ENCODE data around the gene PTPRM.
A peak's percentile ranks its signal among the peaks of the same experiment; 100 is the strongest.

The PTPRM gene

DNA sequence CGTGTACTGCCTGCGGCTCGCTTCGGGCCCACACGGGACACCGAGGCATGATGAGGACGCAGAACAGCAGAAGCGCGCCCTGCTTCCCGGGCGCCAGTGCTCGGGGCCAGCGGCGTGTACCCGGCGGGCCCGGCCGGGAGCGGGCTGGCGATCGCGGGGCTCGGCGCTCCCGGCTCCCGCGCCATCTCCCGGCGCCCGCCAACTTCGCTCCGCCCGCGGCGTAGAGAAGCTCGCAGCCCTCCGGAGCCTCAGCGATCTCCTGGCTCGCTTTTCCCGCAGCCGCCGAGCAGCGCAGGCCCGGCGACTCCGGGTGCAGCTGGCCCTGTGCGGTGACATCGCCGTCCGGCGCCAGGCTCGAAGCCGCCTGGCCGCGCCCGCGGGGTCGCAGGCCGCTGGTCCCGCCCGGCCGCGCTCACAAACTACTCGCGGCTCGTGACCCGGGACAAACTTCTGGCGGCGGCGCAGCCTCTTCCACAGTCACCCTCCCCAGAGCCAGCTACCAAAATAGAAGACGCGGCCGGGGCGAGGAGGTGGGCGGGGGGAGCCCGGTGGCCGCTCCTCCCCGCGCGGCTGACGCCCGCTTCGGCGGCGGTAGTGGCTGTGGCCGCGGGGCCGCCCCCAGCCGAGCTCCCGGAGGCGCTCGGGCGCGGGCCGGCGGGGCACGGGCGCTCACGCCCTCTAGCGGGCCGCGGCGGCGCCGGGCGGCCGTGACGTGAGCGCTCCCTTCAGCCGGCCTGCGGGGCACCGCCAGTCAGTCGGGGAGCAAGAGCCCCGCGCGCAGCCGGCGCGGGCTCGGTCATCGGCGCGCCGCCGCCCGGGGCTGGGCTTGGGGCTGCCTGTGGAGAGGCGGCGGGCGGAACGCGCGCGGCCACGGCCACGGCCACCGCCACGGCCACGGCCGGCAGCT is at the start of gene PTPRM:
Gene PTPRM, plus strand, starts transcription at position 750 of the 907 bp plus-strand sequence. CDS start 503 bp downstream, outside the sequence.
- DNase-seq, result peak; percentile 81

DNA sequence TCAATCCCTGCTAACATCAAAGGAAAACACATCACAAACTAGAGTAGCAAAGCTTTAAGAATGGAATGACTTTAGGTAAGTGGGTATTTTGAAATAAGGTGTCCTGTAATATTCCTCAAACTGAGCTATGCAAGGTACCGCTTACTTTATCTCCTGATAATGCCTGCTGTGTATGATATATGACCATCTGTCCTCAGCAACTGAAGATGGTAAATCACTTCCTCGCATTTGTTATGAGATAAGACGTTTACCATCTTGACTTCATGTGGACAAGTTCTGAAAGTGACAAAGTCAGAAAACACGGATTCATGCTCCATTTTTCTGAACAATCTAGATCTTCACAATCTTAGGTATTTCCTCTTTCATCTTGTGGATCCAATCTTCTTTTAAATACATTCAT is 49.3 kb upstream of the PTPRM start:
- DNase-seq, result no peak

DNA sequence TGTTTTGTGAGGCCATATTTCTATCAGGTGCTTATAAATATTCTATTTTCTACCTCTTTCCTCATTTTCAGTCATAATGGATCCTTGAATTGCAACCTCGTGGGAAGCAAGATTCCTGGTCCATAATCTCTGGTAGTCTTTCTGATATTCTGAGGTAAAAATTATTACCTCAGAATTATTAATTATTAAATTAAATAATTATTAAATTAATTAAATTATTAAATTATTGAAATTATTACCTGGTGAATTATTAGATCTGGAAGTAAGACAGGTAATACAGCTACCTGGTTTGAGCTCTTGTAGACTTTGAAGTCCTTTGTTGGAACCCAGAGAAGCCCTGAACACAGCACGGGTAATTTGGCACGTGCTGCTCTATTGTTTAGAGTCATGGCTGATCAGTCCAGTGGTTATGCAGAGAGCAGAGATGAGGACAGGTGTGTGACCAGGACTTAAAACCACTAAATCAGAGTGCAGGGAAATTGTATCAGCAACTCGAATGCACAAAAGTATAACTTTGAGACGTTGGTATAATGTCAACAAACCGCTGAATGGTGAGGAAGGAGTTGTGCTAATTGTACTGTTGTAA is 46.8 kb upstream of the PTPRM start:
- no peak for DNase-seq

DNA sequence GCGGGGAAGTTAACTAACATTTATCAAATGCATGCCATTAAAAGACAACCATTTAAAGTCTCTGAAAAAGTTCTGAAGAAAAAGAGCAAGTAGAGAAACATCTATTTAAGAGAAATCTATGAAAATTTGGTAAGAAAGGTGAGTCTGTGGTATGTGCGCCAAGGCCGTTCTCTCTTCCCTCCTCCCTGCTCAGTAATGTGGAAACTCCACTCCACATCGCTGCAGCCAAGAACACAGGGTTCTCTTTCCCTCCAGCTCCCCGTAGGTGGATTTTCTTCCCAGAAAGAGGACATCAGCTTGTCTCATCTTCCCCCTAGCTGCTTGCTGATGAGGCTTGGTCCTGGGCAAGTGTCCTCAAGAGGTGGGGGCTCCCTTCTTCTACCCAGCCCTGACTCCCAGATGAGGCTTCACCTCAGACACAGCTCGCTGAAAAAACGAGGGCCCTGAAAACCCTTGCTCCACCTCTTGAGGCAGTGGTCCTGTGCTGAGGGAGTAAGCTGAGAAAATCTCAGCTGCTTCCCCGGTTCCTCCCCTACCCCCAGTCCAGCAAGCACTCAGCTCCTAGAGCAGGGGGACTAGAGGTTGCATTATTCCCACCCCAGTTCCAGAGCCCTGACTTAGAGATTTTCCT is 45.8 kb upstream of the PTPRM start:
- no peak for DNase-seq

DNA sequence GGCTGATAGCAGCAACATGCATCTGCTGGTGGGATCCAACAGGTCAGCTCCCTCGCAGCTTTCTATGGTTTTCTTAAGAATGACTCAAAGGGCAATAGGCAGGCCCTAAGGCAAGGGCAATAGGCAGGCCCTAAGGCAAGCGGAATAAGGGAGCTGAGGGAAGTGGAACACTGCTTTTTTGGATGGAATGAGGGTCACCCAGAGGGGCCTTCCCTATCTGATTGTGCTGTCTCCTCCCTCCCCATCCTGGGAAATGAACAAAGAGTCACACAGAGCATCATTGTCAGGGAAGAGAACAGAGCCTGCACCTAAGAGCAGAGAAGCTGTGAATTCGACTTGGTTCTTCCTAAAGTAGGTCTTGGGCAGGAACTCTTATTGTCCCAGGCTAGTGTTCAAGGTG is 43.3 kb upstream of the PTPRM start:
- DNase-seq, result no peak

DNA sequence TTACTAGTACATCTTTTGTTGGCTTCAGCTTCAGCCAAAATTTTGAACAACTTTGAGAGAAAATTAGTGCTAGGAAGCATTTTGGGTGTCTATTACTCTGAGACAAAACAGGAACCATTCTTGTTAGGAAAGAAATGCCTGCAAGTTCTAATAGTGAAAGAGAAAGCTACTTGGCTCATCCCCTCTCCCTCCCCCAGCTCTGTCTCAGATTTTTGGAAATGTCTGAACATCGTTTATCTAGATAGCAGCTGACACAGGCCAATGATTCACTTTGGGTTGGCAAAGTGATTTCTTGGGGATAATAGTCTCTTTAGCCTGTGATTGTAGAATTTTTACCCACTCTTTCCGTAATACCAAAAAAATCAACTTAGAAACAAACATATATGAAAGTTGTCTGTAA is 42.3 kb upstream of the PTPRM start:
- no peak for DNase-seq

DNA sequence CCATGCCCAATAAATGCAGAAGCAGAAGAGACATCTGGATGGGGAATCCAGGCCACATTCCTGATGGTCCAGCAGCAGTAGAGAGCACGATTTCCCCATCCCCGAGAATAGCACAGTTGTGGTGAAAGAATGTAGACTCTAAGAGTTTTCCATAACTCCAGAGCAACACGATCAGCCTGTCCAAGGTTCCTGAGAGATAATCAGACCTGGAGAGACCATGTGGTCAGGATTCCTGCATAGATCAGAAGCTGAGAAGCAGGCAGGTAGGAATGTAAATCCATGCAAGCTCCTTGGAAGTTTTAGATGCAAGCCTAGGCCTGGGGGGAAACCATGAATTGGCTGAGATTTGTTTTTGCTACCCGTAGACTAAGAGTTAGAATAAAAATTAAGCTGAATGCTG is 34.2 kb upstream of the PTPRM start:
- DNase-seq, result no peak

DNA sequence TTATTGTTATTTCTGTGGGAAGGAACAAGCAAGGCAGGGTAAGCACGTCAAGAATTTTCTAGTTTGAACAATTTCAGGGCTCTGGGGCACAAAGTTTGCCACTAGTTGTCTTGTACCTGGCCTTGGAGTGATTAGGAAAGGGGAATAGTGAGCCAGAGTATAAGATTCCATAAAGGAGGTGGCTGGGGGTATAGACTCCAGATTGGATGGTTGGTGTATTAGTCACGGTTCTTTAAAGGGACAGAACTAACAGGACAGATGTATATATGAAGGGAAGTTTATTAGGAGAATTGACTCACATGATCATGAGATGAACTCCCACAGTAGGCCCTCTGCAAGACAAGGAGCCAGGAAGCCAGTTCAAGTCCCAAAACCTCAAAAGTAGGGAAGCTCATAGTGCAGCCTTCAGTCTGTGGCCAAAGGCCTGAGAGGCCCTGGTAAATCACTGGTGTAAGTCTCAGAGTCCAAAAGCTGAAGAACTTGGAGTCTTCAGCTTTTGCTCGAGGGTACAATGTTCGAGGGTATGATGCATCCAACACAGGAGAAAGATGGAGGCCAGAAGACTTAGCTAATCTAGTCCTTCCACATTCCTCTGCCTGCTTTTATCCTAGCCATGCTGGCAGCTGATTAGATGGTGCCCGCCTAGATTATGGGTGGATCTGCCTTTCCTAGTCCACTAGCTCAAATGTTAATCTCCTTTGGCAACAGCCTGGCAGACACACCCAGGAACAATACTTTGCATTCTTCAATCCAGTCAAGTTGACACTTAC is 31.5 kb upstream of the PTPRM start:
- peak; percentile 36 for DNase-seq

DNA sequence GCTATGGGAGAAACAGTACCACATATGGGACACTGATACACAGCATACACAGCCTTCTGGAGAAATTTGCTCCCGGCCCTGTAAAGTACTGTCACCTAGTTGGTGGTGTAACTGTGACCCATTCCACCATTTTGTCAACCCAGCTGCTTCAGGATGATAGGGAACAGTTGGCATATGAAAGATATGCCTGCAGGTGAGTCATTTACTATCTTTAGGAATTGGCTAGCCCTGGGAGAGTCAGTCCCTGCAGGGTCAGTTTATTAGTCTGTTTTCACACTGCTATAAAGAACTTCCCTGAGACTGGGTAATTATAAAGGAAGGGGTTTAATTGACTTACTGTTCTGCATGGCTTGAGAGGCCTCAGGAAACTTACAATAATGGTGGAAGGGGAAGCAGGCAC is 30.0 kb upstream of the PTPRM start:
- DNase-seq, result no peak

DNA sequence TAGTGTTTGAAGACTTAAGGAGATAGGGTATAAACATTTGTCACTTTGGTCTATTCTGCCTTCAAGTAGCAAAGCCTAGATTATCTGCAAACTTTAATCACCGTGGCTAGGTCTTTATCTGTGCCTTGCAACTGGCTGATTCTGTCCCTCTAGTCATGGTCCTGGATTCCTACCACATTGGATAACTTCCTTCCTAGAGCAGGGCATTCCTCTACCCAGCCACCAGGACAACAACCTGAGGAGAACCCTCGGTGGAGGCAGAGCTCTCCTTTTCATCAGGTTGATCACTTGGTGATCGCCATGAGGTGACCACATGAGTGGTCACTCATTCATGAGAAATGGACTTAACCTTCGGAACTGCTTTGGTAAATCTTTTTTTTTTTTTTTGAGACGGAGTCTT is 25.3 kb upstream of the PTPRM start:
- no peak for DNase-seq

DNA sequence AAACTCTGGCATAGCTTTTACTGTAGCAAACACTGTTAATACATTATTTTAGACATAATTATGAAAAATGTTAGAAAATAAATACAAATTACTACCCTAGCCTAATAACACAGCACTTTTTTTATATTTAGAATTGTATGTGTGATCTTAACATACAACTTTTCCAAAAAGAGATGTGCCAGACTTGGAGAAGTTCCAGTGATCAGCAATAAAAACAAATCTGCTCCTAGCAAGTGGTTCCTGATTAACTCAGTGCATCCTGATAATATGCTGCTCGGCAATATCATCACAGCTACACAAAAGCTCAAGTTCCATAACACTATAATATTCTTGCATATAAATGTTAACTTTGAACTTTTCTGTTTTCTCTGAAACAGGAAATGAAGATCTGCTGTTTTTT is 22.4 kb upstream of the PTPRM start:
- no peak for DNase-seq

DNA sequence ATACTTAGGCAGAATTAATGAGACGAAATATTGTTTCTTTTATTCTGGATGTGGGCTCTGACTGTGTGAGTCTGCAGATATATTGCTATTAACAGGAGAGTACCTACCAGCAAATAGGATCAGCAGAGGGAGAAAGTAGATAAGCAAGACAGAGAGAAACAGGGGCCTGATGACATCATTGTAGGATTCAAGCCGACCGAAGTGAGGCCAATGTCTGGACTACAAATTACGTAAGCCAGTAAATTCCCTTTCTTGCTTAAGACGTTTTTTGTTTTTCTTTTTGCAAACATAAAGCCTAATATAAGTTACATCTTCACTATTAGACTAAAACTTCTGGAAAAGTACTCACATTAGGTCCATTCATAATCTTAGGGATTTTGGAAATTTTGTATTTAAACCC is 21.4 kb upstream of the PTPRM start:
- DNase-seq, result no peak

DNA sequence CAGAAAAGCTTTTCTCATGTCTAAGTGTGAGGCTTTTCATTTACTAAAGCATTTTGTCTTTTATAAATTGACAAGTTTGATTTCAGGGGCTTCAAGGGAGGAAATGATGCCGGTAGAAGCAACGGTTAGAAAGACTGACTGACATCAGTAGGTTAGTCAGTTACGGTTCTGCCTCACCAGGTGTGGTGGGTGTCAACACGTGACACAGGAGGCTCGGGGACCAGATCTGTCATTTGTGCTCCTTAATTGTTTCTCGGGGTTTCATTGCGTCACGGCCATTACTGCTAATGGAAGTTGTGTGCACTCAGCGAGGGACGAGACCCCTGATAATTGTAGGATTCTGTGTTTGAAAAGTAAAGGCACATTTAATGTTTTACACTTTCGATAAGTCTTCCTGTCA is 18.9 kb upstream of the PTPRM start:
- no peak for DNase-seq

DNA sequence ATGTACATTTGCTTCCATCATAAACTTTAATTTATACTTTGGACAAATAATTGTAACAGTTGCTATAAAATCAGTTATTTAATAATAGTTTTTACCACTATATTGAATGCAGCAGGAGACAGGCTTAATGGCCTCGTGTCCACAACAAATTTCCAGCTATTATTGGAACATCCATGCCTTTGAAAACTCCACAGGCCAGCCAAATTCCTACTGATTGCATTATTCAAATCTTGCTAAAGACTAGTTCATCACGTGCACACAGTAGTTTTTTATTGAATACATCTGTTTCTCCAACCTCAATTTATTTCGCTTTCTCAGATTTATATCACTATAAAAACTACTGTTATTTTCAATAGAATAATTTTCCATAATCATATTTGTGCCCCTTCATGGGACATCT is 18.4 kb upstream of the PTPRM start:
- DNase-seq, result no peak

DNA sequence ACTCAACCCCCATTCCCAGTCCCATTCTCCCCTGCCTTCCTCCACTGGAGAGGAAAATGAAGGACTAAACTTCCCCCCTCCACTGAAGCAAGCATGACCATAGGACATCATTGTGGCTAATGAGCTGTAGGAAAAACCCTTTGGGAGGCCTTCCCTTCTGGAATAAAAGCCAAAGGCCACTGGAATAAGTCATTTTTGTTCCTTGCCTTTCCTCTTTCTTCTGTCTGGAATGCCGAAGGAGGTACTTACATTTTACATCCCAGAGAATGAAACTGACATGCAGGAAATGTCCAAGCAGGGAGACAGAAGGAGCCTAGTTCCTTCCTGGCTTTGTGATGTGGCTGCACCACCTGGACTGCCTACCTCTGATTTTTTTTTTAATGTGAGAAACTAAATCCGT is 9.1 kb upstream of the PTPRM start:
- DNase-seq, result no peak

DNA sequence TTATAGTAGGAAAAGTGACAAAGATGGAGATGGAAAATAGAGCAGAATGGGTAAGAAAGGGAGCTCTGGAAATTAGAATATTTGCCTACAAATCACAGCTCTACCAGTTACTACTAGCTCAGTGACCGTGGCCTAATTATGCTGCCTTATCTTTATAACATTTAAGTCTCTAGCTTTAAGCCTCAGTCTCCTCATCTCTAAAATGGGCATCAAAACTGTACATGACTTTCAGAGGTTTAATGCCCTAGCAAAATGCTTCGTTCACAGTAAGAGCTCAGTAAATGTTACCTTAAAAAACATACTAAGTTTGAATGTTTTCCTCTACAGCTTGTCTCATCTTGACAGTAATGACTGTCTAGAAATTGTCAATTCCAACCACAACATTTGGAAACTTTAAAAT is 8.3 kb upstream of the PTPRM start:
- no peak for DNase-seq

DNA sequence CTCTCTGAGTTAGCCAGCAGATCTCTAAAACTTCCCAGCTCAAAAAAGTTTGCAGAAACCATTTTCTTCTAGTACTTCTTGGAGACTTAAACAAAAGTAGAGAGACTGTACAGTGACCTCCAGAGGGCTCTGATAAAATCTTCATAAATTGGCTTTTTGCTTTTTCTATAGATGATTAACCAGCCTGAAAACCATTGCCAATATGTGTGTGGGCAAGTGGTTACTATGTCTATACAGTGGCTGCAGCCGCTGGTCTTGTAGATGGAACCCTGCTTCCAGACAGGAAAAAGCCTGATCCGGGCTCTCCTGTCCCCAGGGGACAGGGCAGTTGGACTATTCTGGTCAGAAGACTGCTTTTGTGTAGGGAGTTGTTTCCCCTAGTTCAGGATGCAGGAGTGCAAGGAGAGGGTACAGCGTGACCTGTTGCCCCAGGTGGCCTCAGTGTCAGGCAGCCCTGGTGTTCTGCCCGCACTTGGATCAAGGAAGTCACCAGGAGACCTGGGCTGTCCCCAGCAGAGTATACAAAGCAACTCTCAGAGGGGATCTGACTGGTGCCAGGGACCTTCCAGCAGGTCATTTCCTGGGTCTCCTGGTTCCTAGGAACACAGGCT is 7.3 kb upstream of the PTPRM start:
- no peak for DNase-seq

DNA sequence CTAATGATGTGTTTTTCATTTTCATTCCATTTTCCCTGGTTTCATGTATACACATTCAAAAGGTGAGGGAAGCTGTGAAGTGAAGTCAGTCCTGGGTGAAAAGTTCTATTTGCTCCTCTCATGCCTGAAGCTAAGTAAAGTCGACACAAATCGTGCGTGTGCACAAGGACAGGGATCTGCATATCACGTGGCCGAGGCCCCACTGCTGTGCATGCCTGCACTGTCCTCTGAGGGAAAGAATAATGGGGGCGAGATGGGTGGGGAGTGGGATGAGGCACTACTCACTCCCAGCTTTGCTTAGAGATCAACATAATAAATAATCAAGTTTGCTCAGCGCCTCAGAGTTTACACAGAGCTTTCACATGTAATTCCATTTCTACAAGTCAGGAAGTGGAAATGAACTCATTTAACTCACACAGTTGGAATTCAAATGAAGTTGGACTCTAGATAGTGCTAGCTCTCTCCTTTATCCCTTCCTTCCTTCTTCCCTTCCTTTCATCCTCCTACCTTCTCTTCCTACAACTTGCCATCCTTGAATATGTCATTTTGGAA is 5.1 kb upstream of the PTPRM start:
- no peak for DNase-seq

DNA sequence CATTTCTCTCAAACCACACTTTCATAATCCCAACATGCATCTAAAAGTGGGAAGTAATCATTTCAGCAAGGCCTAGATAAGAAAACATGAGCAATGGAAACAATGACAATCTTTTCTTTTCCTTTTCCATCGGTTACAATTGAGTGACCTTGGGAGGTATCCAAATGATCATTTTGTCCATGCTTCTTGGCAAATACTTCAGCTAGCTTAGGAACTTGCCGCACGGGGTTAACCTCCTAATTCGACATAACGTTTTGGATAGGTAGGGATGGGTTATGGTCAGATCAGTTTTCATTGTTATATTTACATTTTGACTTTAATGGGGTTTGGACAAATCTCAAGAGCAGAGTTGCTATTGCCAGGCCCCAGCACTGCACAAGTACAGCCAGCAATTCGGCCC is 4.6 kb upstream of the PTPRM start:
- DNase-seq, result no peak

DNA sequence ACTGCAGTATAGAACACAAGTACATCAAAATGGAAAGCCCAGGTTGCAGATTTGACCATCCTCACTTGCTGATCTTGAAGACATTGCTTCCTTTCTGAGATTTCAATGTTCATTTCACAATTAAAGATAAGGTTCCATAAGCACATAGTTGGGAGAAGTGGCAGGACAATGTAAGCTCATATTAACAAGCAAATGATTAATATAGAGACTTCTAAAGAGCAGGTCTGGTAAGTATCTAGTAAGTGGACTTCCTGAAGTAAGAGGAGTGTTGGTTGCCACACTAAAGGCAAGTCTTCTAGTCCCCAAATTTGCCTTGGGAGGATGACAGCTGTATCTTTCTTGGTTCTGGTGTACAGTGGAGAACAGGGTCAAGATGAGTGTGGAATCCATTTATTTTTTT is 1.4 kb upstream of the PTPRM start:
- no peak for DNase-seq

DNA sequence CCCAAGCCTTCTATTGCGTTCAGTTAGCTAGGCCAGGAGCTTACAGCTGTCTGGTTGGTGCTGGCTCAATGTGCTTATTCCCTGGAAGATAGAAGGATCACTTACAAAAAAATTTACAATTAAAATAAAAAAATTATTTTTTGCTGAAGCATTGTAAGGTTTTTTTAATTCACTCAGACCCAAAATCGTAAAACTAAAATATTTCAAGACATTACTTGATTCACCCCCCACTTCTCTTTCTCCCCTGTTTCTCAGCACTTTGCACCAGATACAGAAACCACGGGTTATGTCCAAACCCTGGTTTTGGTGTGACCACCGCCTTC is 911 bp upstream of the PTPRM start:
- DNase-seq, result no peak

DNA sequence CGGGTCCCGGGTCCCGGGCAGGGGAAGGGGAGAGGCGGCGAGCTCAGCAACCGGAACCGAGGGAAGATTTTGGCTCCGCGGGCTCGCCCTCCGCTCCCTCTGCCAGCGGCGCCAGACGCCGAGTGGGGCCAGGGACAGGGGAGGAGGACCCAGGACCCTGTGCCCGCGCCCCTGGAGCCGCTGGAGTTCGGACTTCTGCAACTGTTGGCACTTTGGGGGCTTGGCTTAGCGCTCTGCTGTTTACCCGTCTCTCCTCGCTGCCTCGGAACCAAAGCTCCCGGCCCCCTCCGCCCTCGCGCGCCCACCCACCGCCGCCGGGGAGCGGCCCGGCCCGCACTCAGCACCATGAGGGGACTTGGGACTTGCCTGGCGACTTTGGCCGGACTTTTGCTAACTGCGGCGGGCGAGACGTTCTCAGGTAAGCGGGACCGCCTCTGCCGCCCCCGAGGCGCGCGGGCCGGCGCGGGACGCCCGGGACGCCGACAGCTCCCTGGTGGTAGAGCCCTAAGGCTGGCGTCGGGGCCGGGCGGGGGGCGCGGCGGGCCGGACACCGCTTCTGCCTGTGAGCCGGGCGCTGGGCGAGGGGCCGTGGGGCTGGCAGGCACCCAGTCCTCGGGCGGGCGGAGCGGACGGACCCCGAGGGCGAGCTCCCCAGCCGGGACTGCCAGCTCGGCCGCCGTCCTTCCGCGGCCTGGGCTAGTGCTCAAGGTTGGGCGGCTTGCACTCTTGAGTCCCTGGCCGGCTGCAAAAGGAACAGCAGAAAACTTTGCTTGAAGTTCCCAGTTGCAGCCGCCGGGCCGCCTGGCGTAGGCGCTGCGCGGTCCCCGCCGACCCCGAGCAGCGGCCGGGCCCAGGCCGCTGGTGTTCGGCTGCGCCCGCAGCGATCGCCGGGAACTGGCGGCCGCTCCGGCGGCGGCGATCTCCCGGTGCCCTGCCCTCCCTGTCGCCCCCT is 634 bp downstream of the PTPRM start:
- peak; percentile 65 for DNase-seq
